Mesenteric fat pad (tissue), 1 donor: ENCODE results near the gene IGHMBP2. TPM values are rescaled to one million over a fixed set of nuclear protein-coding genes. Genes with fewer than 3 reads are reported as not detected.
"Not testable (repeated sequence)": the region's sequence is repeated elsewhere in the genome, so short reads cannot be mapped to it uniquely, and the experiment has no call there.

ENCODE experiments used
- DNase-seq: peaks from one replicate; pipeline ENCODE4 v3.0.0-alpha.2; 2020; ENCODE audit warnings: low spot score
- long read RNA-seq: library from polyadenylated mRNA; unstranded; transcript quantifications from one replicate; pipeline ENCODE4 v2.0.0, GENCODE V29; 2020
- total RNA-seq: library from RNA; stranded (reverse); fragmentation: NEBNext Ultra II Directional; extraction: Animal tissue kit (Norgen Biotek cat#: 25700); gene quantifications from one replicate; pipeline ENCODE4 v1.2.1, GENCODE V29; 2021
- donor health status: DM: yes; HTN: yes; CAD: no.

Gene IGHMBP2
- 16.7 TPM for total RNA-seq
- long read RNA-seq, partial matches to known transcripts, result 60 of 67 reads
- long read RNA-seq, other reads (novel, unspliced or antisense), result 6 of 67 reads

GRCh38 chr11:68903288-68904247, at the start of gene IGHMBP2, which contains the start of gene MRPL21:
Gene IGHMBP2, plus strand, starts transcription at chr11:68903891. Its CDS starts 62 bp downstream, at chr11:68903953.
Gene MRPL21, minus strand, starts transcription at chr11:68903832. Its CDS starts 22 bp downstream, at chr11:68903810.
- DNase-seq, result peak; percentile 99

DNA sequence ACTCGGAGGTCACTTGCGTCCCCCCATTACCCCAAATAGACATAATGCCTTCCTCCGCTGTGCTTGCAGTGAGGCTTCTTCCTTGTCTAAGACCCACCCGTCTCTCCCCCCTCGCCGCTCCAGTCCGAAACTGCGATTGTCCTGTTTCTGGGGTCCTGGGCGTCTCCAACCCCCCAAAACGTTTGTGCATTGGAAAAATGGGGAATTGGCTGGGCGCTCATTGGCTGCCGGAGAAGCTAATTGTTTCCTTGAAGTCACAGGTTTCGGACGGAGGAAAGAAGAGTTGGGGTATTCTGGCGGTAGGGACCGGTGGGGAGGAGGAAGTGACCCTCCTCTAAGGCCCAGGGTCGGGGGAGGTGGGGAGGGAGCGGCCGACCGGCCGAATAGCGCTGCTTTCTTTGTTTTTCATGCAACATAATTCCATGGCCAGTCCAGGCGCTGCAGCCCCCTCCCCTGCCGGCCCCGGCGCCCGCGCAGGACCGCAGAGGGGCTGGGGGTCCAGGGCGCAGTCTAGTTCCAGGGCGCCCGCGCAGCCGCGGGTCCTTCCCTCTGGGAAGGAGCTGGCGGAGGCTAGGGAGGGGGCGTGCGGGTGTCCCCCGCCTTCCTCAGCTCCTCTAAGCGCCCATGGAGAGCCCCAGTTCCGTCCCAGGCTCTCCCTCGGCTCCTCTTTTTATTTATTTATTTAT, 49.3 kb upstream of the IGHMBP2 start:
- DNase-seq, result no peak

GRCh38 chr11:68855205-68855981, 48.3 kb upstream of the IGHMBP2 start:
- no peak for DNase-seq

DNA sequence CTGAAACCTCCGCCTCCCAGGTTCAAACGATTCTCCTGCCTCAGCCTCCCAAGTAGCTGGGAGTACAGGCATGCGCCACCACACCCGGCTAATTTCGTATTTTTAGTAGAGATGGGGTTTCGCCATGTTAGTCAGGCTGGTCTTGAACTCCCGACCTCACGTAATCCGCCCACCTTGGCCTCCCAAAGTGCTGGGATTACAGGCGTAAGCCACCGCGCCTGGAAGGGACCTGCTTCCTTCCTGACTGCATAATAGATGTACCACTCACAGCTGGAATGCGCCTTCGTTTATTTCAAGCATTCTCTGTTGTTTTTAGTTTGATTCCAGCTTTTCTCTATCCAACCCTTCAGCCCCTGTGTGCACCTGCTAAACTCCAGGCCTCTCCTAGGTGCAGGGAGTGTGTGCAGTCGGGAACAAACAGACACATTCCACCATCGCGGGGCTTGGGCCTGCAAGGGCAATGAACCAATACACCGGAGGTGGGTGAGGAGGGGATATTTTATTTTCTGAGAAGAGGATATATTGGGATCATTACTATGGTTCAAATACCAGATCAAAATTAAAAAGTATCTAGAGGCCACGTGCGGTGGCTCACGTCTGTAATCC, 47.2 kb upstream of the IGHMBP2 start:
- DNase-seq, result not testable (repeated sequence)

DNA sequence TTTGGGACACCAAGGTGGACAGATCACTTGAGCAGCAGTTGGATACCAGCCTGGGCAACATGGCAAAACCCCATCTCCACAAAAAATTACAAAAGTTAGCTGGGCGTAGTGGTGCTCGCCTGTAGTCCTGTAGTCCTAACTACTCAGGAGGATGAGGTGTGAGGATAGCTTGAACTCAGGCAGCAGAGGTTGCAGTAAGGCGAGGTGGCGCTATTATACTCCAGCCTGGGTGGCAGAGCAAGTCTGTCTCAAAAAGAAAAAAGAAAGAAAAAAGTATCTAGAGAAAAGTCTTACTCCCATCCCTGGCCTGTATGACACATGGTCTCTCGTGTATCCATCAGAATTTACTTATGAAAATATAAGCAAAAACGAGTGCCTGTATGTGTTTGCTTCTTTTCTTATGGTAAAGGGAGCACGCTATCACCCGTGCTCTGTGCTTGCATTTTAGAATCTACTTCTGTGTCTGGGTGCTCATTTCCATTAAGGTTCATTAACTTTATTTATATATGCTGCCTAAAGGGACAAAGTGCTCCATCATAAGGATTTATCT, 46.6 kb upstream of the IGHMBP2 start:
- DNase-seq, result no peak

DNA sequence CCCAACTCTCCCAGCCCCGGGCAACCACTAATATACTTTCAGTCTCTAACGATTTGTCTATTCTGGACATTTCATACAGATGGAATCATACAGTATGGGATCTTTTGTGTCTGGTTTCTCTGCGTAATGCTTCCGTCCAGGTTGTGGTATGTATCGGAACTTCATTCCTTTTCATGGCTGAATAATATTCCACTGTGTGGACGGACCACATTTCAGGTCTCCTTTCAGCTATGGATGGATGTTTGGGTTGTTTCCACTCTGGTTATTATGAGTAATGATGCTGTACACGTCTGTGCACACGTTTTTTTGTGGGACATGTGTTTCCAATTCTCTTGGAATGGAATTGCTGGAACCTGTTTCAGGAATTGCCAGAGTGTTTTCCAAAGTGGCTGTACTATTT, 44.6 kb upstream of the IGHMBP2 start:
- no peak for DNase-seq

GRCh38 chr11:68862421-68862820, 41.3 kb upstream of the IGHMBP2 start:
- DNase-seq, result no peak

DNA sequence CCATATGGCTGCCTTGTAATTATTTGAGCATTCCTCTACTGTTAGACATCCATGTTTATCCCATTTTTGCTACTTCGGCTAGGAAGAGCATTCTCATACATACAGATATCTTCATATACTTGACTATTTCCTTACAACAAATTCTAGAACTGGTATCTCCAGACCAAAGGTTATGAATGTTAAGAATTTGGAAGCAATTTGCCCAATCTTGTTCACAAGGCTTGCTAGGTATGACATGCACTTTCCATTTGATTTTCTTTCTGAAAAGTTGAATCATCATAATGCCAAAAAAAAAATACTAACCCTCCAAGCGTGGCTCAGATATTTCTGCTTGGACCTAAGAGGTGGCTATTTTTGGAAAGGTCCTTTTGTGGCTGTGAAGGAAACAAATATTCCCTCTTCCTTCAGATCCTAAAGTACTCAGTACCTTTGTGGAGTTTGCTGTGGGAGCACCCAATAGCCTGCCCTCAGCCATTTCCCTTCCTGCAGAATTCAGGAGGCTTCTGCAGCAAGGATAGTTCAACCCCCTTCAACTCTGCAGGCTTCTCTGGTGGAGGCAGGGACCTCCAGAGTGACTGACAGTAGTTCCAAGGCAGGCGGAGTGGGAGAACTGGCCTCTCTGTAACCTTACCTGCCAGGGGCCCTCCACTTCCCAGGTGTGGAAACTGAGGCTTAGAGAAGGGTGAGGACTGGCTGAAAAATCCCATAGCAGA, 40.0 kb upstream of the IGHMBP2 start:
- DNase-seq, result no peak

- no peak for DNase-seq
These were observed 38.5 kb upstream of the IGHMBP2 start for GRCh38 chr11:68865241-68865640.

GRCh38 chr11:68867066-68867465, 36.6 kb upstream of the IGHMBP2 start:
- DNase-seq, result no peak

DNA sequence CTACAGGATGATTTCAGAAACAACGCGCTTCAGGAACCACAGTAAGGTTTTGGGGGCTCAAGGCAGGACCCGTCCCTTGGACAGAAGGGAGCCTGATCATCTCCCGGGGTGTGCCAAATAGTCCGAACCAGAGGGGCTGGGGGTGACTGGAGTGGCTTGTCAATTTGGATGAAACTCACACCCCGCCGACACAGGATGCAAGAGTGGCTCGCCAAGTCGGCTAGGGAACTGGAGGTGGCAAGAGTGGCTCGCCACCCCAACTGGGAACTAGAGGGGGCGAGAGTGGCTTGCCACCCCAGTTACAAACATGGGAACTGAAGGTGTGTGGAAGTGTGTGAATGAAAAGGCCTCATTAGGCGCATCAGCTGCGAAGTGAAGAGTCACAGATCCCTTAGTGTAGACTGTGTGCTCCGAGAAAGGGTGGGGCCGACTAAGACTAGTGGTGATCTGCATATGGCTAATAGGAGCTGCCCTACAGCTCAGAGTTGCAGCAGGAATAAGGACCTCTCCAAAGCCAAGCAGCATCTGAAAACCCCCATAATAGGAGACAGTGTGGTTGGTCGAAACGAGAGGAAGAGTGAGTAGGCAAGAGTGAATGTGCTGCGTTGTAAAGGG, 35.4 kb upstream of the IGHMBP2 start:
- no peak for DNase-seq

GRCh38 chr11:68870470-68870869, 33.2 kb upstream of the IGHMBP2 start:
- no peak for DNase-seq

- DNase-seq, result no peak
These were observed 31.3 kb upstream of the IGHMBP2 start for GRCh38 chr11:68872216-68873003.

GRCh38 chr11:68878022-68878421, 25.7 kb upstream of the IGHMBP2 start:
- DNase-seq, result no peak

- no peak for DNase-seq
These were observed 22.8 kb upstream of the IGHMBP2 start for GRCh38 chr11:68880851-68881250.

GRCh38 chr11:68881320-68881719, 22.4 kb upstream of the IGHMBP2 start:
- no peak for DNase-seq

GRCh38 chr11:68882391-68882790, 21.3 kb upstream of the IGHMBP2 start:
- DNase-seq, result peak; percentile 75

GRCh38 chr11:68884827-68885226, 18.9 kb upstream of the IGHMBP2 start:
- DNase-seq, result peak; percentile 65
